Testis (tissue), 2 donors: Measurements from ENCODE around the gene RPL5.

Experiments
- POLR2A ChIP-seq: fragments of 450-650 bp; IDR thresholded peaks from one replicate; pipeline ENCODE4 v1.6.1; 2017; ENCODE audit warnings: antibody characterized with exemption, mild to moderate bottlenecking, moderate library complexity
- TF ChIP-seq, protein P1 (sequence below), 3 experiments: fragments of 450-650 bp in 2 of 3; fragments of 200-600 bp in 1 of 3; sonication (generic) in 1 of 3; IDR thresholded peaks; one replicate each; pipeline ENCODE4 v1.5.1; 2016 to 2019; ENCODE audit warnings: antibody characterized with exemption in 3 of 3, mild to moderate bottlenecking in 2 of 3, moderate library complexity in 1 of 3

DNA sequence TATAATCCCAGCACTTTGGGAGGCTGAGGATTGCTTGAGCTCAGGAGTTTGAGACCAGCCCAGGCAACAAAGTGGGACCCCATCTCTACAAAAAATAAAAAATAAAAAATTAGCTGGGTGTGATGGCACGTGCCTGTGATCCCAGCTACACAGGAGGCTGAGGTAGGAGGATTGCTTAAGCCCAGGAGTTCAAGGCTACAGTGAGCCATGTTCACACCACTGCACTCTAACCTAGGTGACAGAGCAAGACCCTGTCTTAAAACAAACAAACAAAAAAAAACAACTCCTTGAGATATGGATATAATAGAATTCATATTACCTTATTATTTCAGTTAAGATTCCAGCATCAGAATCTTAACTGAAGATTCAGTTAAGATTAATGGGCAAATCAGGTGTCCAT, 52.4 kb downstream of the RPL5 start:
- TF ChIP-seq, protein P1, sequence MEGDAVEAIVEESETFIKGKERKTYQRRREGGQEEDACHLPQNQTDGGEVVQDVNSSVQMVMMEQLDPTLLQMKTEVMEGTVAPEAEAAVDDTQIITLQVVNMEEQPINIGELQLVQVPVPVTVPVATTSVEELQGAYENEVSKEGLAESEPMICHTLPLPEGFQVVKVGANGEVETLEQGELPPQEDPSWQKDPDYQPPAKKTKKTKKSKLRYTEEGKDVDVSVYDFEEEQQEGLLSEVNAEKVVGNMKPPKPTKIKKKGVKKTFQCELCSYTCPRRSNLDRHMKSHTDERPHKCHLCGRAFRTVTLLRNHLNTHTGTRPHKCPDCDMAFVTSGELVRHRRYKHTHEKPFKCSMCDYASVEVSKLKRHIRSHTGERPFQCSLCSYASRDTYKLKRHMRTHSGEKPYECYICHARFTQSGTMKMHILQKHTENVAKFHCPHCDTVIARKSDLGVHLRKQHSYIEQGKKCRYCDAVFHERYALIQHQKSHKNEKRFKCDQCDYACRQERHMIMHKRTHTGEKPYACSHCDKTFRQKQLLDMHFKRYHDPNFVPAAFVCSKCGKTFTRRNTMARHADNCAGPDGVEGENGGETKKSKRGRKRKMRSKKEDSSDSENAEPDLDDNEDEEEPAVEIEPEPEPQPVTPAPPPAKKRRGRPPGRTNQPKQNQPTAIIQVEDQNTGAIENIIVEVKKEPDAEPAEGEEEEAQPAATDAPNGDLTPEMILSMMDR (IDR thresholded peaks at IDR 0.05): no peak
- no peak for TF ChIP-seq POLR2A
